Erythroblast (primary cell): Measurements from ENCODE around the gene MICU2.
A peak's percentile ranks its signal among the peaks of the same experiment; 100 is the strongest.

ENCODE experiments used
- DNase-seq, 2 experiments: peaks; one replicate each; lab custom pipeline; 2025; lab: John Stamatoyannopoulos, UW
- GATA1 ChIP-seq: IDR thresholded peaks from 2 replicates; pipeline ENCODE4 v1.6.1; 2011; ENCODE audit warnings: low read depth, mild to moderate bottlenecking, control low read depth, low read length, moderate library complexity
- POLR2A ChIP-seq: IDR thresholded peaks from 2 replicates; pipeline ENCODE4 v1.6.1; 2011; ENCODE audit warnings: mild to moderate bottlenecking, low read length

Gene MICU2

DNA sequence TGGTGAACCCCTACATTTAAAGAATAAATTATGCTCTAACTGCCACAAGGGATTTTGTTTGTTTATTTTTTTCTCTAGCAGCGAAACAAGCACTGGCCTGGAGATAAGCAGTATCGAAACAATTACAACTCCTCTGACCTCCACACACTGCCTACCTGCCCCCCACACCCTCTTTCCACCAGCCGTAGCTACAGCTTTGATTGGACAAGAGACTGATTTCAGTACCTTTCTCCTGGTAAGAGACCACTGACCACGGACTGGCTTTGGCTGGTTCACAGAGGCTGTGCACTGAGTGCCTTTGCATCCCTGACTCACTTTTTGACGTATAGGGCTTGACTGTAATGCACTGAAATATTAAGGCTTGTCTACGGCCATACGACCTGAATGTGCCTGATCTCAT is 137.4 kb downstream of the MICU2 start:
- TF ChIP-seq POLR2A (no peak), GATA1 (no peak)
- no peak for DNase-seq

DNA sequence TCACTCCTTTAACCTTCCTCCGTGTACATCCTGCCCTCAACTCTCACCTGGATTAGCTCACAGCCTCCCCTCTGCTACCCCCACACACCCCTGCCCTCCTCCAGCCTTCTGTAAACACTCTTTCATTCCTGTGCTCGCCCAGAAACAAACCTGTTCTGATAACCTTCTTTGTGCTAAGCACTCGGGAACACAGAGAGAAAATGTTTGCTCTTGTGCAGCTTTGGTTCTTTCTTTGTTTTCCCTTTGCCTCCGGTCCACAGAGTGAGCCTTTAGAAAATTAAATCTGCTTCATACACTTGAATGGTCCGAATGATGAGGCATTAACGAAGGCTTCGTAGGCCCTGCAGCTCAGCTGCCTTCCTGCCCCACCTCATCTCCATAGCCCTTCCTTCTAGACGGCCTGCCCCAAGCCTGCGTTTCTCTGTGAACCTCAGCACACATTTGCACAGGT is 138.2 kb downstream of the MICU2 start:
- TF ChIP-seq POLR2A (no peak), GATA1 (no peak)

DNA sequence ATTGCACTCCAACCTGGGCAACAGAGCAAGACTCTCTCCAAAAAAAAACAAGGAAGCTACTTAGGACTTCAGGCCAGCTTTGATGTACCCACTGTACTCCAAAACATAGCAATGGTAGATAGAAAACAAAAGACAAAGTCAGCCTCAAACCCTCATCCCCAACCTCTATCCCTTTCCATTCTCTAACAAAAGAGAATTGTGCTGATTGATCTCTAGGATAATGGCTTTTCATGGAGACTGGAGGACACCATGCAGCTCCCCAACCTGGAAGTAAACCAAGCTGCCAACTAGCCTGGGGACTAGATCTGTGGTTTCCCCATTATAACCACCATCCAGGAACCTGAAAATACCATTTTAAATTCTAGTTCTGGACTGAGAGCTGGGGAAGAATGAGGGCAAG is 140.5 kb downstream of the MICU2 start:
- DNase-seq, result no peak

More for the DNA sequence above, 138.2 kb downstream of the MICU2 start:
- no peak for DNase-seq

DNA sequence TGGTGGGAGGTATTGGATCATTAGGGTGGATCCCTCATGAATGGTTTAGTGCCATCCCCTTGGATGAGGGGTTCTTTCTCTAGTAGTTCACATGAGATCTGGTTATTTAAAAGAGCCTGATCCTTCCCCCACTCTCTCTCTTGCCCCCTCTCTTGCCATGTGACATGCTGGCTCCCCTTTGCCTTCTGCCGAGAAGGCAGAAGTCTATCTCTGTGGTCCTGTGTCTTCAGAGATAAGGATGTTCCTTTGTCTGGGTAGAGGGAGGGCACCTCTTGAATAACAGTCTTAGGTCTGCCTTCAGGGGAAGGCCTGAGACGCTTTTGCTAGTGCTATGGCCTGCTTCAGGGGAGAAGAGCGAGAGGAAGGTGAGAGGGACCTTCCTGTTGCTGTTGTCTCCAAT is 142.8 kb downstream of the MICU2 start:
- TF ChIP-seq POLR2A (peak; percentile 49), GATA1 (no peak)
- DNase-seq, result peak; percentile 57 to 91

More for the DNA sequence above, 140.5 kb downstream of the MICU2 start:
- no peak for TF ChIP-seq GATA1
- no peak for TF ChIP-seq POLR2A

DNA sequence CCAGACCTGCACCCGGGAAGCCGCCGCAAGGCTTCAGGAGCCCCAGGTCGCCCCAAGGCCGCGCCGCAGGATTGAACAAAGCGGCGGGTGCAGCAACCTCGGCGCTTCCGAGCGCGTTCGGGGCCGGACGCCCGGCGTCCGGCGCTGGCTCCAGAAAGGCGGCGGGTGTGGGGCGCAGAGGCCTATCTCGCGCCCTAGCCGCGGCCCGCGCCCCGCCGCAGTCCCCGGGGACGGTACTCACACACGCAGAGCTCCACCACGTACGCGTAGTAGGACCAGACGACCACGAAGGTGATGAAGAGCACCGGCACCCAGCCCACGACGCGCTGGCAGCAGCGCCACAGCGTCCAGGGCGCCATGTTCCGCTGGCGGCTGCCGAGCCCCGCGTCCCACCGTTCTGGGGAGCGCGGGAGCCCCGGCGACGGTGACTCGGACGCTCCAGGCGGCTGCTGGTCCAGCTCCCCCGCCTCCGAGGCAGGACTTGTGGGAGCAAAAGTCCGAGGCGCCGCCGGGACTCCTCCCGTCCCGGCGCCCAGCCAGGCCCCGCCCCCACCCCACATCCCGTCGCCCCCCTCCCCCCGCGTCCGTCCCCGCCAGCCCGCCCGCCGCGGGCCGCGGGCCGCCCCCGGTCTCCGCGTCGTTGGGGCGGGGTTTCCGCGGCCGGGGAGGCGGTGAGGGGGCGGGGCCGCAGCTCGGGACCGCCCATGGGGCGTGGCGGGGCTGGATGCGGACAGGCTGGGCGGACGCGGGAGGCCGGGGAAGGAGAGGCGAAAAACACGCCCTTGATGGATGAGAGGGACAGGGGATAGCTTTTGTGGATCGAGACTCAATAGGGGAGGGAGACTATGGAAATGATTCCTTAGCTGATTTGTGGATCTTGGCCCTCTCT is 144.9 kb downstream of the MICU2 start, which contains the start of gene ZDHHC20:
Gene ZDHHC20, minus strand, starts transcription at position 491 of the 889 bp plus-strand sequence. Its CDS starts 132 bp downstream, at position 359.
- TF ChIP-seq GATA1 (no peak), POLR2A (peak; percentile 78)
- DNase-seq, result peak; percentile 90 to 96

DNA sequence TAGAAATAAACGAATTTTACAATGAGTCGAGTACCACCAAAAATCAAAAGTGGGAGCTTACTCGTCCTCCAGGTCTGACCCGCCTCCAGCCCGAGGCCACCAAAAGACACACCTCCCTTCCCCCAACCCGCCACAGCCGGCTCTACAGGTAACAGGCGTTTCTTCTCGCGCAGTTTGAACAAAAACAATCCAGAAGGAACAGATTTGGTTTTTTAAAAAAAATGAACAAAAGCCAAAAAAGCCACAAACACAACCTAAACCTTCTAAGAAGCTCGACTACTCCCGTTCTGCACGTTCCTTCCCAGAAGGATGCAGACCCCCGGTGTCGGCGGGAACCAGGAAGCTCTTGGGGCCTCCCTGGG is 145.5 kb downstream of the MICU2 start:
- peak; percentile 57 to 68 for DNase-seq
- TF ChIP-seq POLR2A (no peak), GATA1 (no peak)

DNA sequence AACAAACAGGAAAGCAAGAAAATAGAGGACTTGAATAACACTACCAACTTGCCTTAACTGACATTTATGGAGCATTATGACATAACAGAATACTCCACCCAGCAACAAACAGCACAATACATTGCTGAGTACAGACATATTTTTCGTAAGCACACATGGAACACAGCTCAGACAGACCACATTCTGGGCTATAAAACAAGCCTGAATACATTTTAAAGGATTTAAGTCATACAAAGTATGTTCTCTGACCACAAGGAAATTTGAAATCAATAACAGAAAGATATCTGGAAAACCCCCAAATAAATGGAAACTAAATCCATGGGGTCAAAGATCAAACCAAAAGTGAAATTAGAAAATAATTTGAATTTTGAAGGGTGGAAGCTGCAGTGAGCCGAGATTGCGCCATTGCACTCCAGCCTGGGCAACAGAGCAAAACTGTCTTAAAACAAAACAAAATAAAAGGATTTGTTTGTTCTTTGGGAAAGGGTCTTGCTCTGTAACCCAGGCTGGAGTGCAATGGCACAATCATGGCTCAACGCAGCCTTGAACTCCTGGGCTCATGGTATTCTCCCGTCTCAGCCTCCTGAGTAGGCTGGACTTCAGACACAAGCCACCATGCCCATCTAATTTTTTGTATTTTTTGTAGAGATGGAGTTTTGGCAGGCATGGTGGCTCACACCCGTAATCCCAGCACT is 150.4 kb downstream of the MICU2 start:
- no peak for TF ChIP-seq GATA1
- no peak for TF ChIP-seq POLR2A
- no peak for DNase-seq

DNA sequence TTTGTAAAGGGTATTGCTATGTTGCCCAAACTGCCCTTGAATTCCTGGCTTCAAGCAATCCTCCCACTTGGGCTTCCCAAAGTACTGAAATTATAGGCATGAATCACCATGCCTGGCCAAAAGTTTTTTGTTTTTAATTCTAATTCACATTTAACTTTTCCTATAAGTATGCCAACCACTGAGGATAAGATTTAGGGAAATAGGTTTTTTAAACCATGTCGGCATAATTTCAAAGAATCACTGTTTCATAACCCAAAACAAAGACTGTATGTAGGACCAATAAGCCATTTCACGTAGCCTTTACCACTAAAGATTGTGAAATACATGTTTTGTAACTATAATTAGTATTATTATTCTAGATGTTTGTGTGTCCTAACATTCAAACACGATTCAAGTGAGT is 153.0 kb downstream of the MICU2 start:
- TF ChIP-seq GATA1 (no peak), POLR2A (no peak)

DNA sequence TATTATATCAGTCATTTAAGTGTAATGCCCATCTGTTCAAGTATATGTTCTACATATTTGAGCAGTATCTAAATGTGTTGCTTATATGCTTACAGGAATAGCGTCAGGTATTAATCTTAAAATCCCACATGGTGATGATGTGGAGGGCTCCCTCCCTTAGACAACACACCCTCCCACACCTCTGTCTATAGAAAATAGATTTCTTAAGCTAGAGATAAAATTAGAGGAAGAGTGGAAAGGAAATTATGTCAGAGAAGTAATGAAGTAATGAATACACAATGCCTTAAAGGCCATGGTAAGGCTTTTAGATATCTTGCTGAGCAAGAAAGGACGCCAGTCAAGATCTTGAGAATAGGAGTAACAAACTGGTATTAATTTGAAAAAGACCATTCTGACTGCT is 157.3 kb downstream of the MICU2 start:
- no peak for DNase-seq
- no peak for TF ChIP-seq POLR2A
- TF ChIP-seq GATA1, result no peak

More for the DNA sequence above, 153.0 kb downstream of the MICU2 start:
- DNase-seq, result no peak

DNA sequence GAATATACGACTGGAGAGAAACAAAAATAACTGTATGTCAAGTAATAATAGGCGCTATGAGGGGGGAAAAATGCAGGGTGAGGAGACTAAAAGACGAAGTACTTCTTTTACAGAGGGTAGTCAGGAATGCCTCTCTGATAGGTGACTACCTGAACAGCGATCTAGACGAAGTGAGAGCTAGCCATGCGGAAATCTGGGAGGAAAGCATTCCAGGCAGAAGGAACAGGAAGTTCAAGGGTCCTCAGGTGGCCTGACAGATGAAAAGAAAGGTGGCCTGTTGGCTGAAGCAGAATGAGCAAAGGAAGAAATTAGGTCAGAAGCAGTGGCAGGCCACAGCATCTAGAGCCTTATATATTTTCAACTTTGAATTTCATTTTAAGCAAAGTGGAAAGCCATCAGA is 158.2 kb downstream of the MICU2 start:
- DNase-seq, result no peak
- TF ChIP-seq GATA1 (no peak), POLR2A (no peak)

DNA sequence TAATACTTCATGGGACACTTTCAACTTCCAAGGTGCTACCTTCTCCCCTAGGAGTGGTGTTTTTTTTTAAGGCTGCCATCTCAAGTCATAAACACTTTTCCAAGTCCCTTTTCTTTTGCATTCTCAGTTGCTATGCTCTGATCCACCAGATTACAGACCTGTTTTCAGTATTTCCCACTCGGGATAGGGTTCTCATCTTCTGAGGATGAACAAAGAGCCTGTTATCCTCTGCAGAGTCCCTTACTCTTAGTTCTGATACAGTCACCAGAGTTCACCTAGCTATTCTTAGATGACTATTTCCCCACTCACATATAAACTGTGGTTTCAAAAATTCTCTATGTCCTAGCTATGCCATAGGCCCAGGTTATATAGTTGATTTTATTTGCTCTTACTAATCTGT is 160.8 kb downstream of the MICU2 start:
- no peak for DNase-seq
- TF ChIP-seq POLR2A, result no peak
- no peak for TF ChIP-seq GATA1
